Left kidney (tissue), 2 donors: Measurements from ENCODE around the gene FOXC1. TPM values are rescaled to one million over a fixed set of nuclear protein-coding genes. Genes with fewer than 3 reads are reported as not detected.

ENCODE experiments used
- DNase-seq: peaks from one replicate; pipeline ENCODE4 v3.0.0-alpha.2; 2013
- polyA plus RNA-seq: library from polyadenylated mRNA; unstranded; fragments of 120-200 nt; gene quantifications from one replicate; pipeline ENCODE4 v1.2.1, GENCODE V29; 2013; ENCODE audit not compliant: insufficient read length

The FOXC1 gene
- polyA plus RNA-seq, 1 donor, result 81.3 TPM

GRCh38 chr6:1611572-1612298, 2.0 kb downstream of the FOXC1 start:
- DNase-seq, result no peak

GRCh38 chr6:1612299-1612973, 2.7 kb downstream of the FOXC1 start:
- DNase-seq, result no peak

GRCh38 chr6:1612974-1613306, 3.2 kb downstream of the FOXC1 start:
- DNase-seq, result no peak

- DNase-seq, result no peak
Observed at GRCh38 chr6:1613346-1613687, 3.6 kb downstream of the FOXC1 start.

GRCh38 chr6:1613688-1614447, 4.2 kb downstream of the FOXC1 start:
- DNase-seq, result no peak

- no peak for DNase-seq
Observed at GRCh38 chr6:1614448-1615150, 4.9 kb downstream of the FOXC1 start.

GRCh38 chr6:1615151-1615852, 5.6 kb downstream of the FOXC1 start:
- DNase-seq, result no peak

- no peak for DNase-seq
Observed at GRCh38 chr6:1615853-1616420, 6.2 kb downstream of the FOXC1 start.

GRCh38 chr6:1616701-1617463, 7.2 kb downstream of the FOXC1 start:
- DNase-seq, result no peak

GRCh38 chr6:1617466-1618310, 8.0 kb downstream of the FOXC1 start:
- DNase-seq, result no peak

GRCh38 chr6:1618311-1619097, 8.8 kb downstream of the FOXC1 start:
- no peak for DNase-seq

GRCh38 chr6:1619098-1619672, 9.5 kb downstream of the FOXC1 start:
- DNase-seq, result no peak

- DNase-seq, result no peak
Observed at GRCh38 chr6:1619673-1620503, 10.2 kb downstream of the FOXC1 start.

GRCh38 chr6:1620504-1621069, 10.9 kb downstream of the FOXC1 start:
- DNase-seq, result no peak

GRCh38 chr6:1621070-1621701, 11.5 kb downstream of the FOXC1 start:
- no peak for DNase-seq

GRCh38 chr6:1622220-1622850, 12.6 kb downstream of the FOXC1 start:
- DNase-seq, result no peak
